PFSK-1 (cell line): ENCODE measurements around the gene TRIM44.

Source experiments
- POLR2AphosphoS5 ChIP-seq: IDR thresholded peaks from 2 replicates; pipeline ENCODE4 v1.6.1; 2012; ENCODE audit warnings: low read depth, mild to moderate bottlenecking, control low read depth, low read length, moderate library complexity
- REST ChIP-seq, 2 experiments: IDR thresholded peaks; 2 replicates each; pipeline versions ENCODE4 v1.6.1 to v1.8.0; 2011 to 2012; ENCODE audit warnings: low read depth in 2 of 2, low read length in 2 of 2, control low read depth in 1 of 2, inconsistent platforms in 1 of 2, mild to moderate bottlenecking in 1 of 2, moderate library complexity in 1 of 2; ENCODE audit not compliant: insufficient read depth in 1 of 2
- SIN3A ChIP-seq: IDR thresholded peaks from 2 replicates; pipeline ENCODE4 v1.6.1; 2012; ENCODE audit warnings: mild to moderate bottlenecking, low read length, moderate library complexity, borderline replicate concordance; ENCODE audit not compliant: insufficient read depth

GRCh38 chr11:35615921-35616900, 46.4 kb upstream of the TRIM44 start:
- TF ChIP-seq POLR2AphosphoS5 (no peak), SIN3A (no peak), REST (IDR thresholded peaks at IDR 0.05; ENCODE audit: insufficient read depth in 1 of 2, low read depth in 2 of 2, low read length in 2 of 2) (no peak)
